GM19351 (cell line): ENCODE measurements around the gene CUTC.

Source experiments
- ATAC-seq: cut with Tn5 transposase; IDR thresholded peaks from one replicate; pipeline ENCODE4 v1.9.1; 2021; ENCODE audit warnings: mild to moderate bottlenecking, moderate library complexity; ENCODE audit not compliant: unreplicated experiment

Gene CUTC

GRCh38 chr10:99782447-99783286, 50.6 kb downstream of the CUTC start, which contains the start of gene ABCC2:
TSS of gene ABCC2 (plus strand) at chr10:99782640. CDS start at chr10:99782845, 205 bp downstream.
- no peak for ATAC-seq

- ATAC-seq, result no peak
Observed at GRCh38 chr10:99784016-99784726, 52.1 kb downstream of the CUTC start.

- no peak for ATAC-seq
Observed at GRCh38 chr10:99784727-99785441, 52.9 kb downstream of the CUTC start.

GRCh38 chr10:99785646-99786045, 53.6 kb downstream of the CUTC start:
- ATAC-seq, result no peak

GRCh38 chr10:99787311-99787710, 55.3 kb downstream of the CUTC start:
- no peak for ATAC-seq

GRCh38 chr10:99787782-99788445, 55.9 kb downstream of the CUTC start:
- no peak for ATAC-seq

GRCh38 chr10:99788598-99789256, 56.7 kb downstream of the CUTC start:
- ATAC-seq, result no peak

GRCh38 chr10:99791831-99792230, 59.8 kb downstream of the CUTC start:
- no peak for ATAC-seq

- no peak for ATAC-seq
Observed at GRCh38 chr10:99793819-99794218, 61.8 kb downstream of the CUTC start.

GRCh38 chr10:99796928-99797327, 64.9 kb downstream of the CUTC start:
- no peak for ATAC-seq

GRCh38 chr10:99798031-99798430, 66.0 kb downstream of the CUTC start:
- no peak for ATAC-seq

- no peak for ATAC-seq
Observed at GRCh38 chr10:99798920-99799319, 66.9 kb downstream of the CUTC start.

- no peak for ATAC-seq
Observed at GRCh38 chr10:99799613-99800012, 67.6 kb downstream of the CUTC start.

GRCh38 chr10:99804471-99804870, 72.4 kb downstream of the CUTC start:
- ATAC-seq, result no peak

- no peak for ATAC-seq
Observed at GRCh38 chr10:99805190-99805589, 73.2 kb downstream of the CUTC start.
